Neuron (in vitro differentiated cells): ENCODE measurements around the gene TANC1.

Source experiments
- H2AFZ ChIP-seq: one replicate; pipeline ENCODE4 v1.6.1; 2013; ENCODE audit warnings: low read depth, mild to moderate bottlenecking, inconsistent platforms, low read length, moderate library complexity
- H3K27me3 ChIP-seq: one replicate; pipeline ENCODE4 v1.6.1; 2013; ENCODE audit warnings: low read length; ENCODE audit not compliant: insufficient read depth
- H3K36me3 ChIP-seq: one replicate; pipeline ENCODE4 v1.6.1; 2013; ENCODE audit warnings: low read length; ENCODE audit not compliant: insufficient read depth
- H3K4me1 ChIP-seq: one replicate; pipeline ENCODE4 v1.6.1; 2013; ENCODE audit warnings: low read length; ENCODE audit not compliant: insufficient read depth
- H3K4me3 ChIP-seq: 2 replicates; pipeline ENCODE4 v1.5.1; 2013; ENCODE audit warnings: mild to moderate bottlenecking, low read length, moderate library complexity
- H3K9me3 ChIP-seq: one replicate; pipeline ENCODE4 v1.6.1; 2013; ENCODE audit warnings: low read length

The TANC1 gene

GRCh38 chr2:159266554-159266953, 298.1 kb downstream of the TANC1 start:
- Histone ChIP-seq H3K4me1 (peaks cover 1% of the 10 kb centered on the region), H3K9me3 (peaks cover 3% of the 10 kb centered on the region), H3K4me3 (no peak overlapping the region), H2AFZ (no peak overlapping the region), H3K36me3 (no peaks in the 10 kb centered on the region), H3K27me3 (no peaks in the 10 kb centered on the region)

GRCh38 chr2:159267921-159268320, 299.5 kb downstream of the TANC1 start:
- Histone ChIP-seq H3K4me3 (no peak overlapping the region), H3K9me3 (peaks cover 3% of the 10 kb centered on the region), H3K4me1 (peaks cover 13% of the 10 kb centered on the region), H3K36me3 (no peaks in the 10 kb centered on the region), H3K27me3 (no peaks in the 10 kb centered on the region), H2AFZ (no peak overlapping the region)

- H3K4me1 ChIP-seq, result peaks cover 15% of the 10 kb centered on the region
- peaks cover 3% of the 10 kb centered on the region for H3K9me3 ChIP-seq
- no peaks in the 10 kb centered on the region for H3K36me3 ChIP-seq
- H2AFZ ChIP-seq, result no peak overlapping the region
- H3K4me3 ChIP-seq, result no peak overlapping the region
- no peaks in the 10 kb centered on the region for H3K27me3 ChIP-seq
Observed at GRCh38 chr2:159270744-159271379, 302.4 kb downstream of the TANC1 start.

- H3K9me3 ChIP-seq, result peaks cover 3% of the 10 kb centered on the region
- H3K36me3 ChIP-seq, result no peaks in the 10 kb centered on the region
- no peaks in the 10 kb centered on the region for H3K27me3 ChIP-seq
- no peak overlapping the region for H3K4me3 ChIP-seq
- peaks cover 15% of the 10 kb centered on the region for H3K4me1 ChIP-seq
- H2AFZ ChIP-seq, result peak overlapping the region; percentile 50
Observed at GRCh38 chr2:159272156-159272555, 303.7 kb downstream of the TANC1 start.

- H3K36me3 ChIP-seq, result no peaks in the 10 kb centered on the region
Observed at GRCh38 chr2:159275111-159275510, 306.7 kb downstream of the TANC1 start.

GRCh38 chr2:159279700-159280099, 311.3 kb downstream of the TANC1 start:
- Histone ChIP-seq H3K4me3 (no peak overlapping the region), H3K36me3 (peaks cover 4% of the 10 kb centered on the region), H2AFZ (no peak overlapping the region), H3K9me3 (peaks cover 3% of the 10 kb centered on the region), H3K4me1 (no peaks in the 10 kb centered on the region), H3K27me3 (no peaks in the 10 kb centered on the region)

More at GRCh38 chr2:159275111-159275510, 306.7 kb downstream of the TANC1 start:
- Histone ChIP-seq H3K4me3 (no peak overlapping the region), H2AFZ (no peak overlapping the region), H3K27me3 (no peaks in the 10 kb centered on the region), H3K9me3 (peaks cover 3% of the 10 kb centered on the region), H3K4me1 (peaks cover 15% of the 10 kb centered on the region)

- no peaks in the 10 kb centered on the region for H3K27me3 ChIP-seq
- peaks cover 4% of the 10 kb centered on the region for H3K36me3 ChIP-seq
- H3K4me1 ChIP-seq, result no peaks in the 10 kb centered on the region
- H2AFZ ChIP-seq, result no peak overlapping the region
- peaks cover 3% of the 10 kb centered on the region for H3K9me3 ChIP-seq
- no peak overlapping the region for H3K4me3 ChIP-seq
Observed at GRCh38 chr2:159281002-159281401, 312.6 kb downstream of the TANC1 start.
